ENCODE measurements around the gene SLC22A31. TPM values are rescaled to one million over a fixed set of nuclear protein-coding genes. Genes with fewer than 3 reads are reported as not detected.

The SLC22A31 gene
- total RNA-seq, 1 donor from 2014 or later, result not detected

DNA sequence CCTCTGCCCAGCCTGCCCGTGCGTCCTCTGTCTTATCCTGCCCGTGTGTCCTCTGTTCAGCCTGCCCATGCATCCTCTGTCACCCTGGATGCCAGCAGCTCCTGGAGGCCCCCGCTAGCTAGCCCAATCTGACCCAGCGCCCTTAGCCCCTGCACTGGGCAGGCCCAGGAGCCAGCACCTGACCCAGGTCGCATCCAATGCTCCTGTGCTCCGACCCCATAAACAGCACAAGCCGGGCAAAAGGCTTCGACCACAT, 15.7 kb downstream of the SLC22A31 start:
- no peak for ATAC-seq (ENCODE audit: low read depth)
- H3K4me3 Mint-ChIP-seq, result no peak overlapping the region
- CTCF ChIA-PET, result no interaction called here

DNA sequence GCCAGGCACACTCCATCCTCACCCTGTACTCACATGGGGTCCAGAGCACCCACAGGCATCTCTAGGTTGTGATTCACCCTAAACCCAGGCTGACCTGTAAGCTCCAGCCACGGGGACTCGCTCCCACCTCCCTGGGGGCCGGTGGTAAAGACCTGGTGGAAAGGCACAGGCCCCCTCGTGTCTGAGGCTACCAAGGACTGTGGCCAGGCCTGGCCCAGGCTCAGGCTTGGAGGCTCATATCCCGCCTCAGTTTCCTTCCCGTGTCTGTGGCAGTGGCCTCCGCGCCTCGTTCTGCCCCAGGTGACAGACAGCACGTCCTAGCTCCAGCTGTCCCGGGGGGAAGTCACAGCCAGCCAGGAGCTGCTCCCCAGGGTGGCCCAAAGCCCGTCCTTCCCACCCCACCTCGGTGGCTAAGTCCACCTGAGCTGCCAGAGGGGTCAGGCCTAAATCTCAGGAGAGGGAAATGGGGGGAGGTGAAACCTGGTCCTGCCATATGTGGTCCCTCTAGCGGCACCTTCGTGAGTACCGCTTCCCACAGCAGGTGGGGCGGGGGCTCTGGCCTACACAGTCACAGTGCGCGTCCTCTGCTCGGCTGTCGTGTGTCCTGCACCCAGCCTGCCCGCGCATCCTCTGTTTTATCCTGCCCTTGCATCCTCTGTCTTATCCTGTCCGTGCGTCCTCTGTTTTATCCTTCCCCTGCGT, 16.2 kb downstream of the SLC22A31 start:
- no peak overlapping the region for H3K27ac Mint-ChIP-seq
- ChIA-PET CTCF (no interaction called here), POLR2A (no interaction called here)
- intact Hi-C loops (cut with micrococcal nuclease), result no loop called here
- DNase-seq (no peak), ATAC-seq (ENCODE audit: low read depth) (no peak)
- peaks cover 1% of the 10 kb centered on the region for H3K27me3 Mint-ChIP-seq
- no peaks in the 10 kb centered on the region for H3K9me3 Mint-ChIP-seq
- no peak for TF ChIP-seq CTCF (IDR thresholded peaks at IDR 0.05)
- H3K4me3 Mint-ChIP-seq, result no peak overlapping the region
- H3K4me1 Mint-ChIP-seq, result no peaks in the 10 kb centered on the region
- H3K36me3 Mint-ChIP-seq (ENCODE audit: low read depth), result no peaks in the 10 kb centered on the region

More for the DNA sequence above, 15.7 kb downstream of the SLC22A31 start:
- H3K36me3 Mint-ChIP-seq (ENCODE audit: low read depth), result no peaks in the 10 kb centered on the region
- H3K9me3 Mint-ChIP-seq, result no peaks in the 10 kb centered on the region
- peaks cover 1% of the 10 kb centered on the region for H3K27me3 Mint-ChIP-seq
- POLR2A ChIA-PET, result no interaction called here
- TF ChIP-seq CTCF (IDR thresholded peaks at IDR 0.05), result no peak
- no peaks in the 10 kb centered on the region for H3K4me1 Mint-ChIP-seq
- DNase-seq, result no peak
- no peak overlapping the region for H3K27ac Mint-ChIP-seq
- intact Hi-C loops (cut with micrococcal nuclease), result no loop called here

- H3K4me1 Mint-ChIP-seq, result no peaks in the 10 kb centered on the region
- H3K9me3 Mint-ChIP-seq, result no peaks in the 10 kb centered on the region
- no peak overlapping the region for H3K4me3 Mint-ChIP-seq
- CTCF ChIA-PET, result no interaction called here
- H3K27ac Mint-ChIP-seq, result no peak overlapping the region
- no peaks in the 10 kb centered on the region for H3K36me3 Mint-ChIP-seq (ENCODE audit: low read depth)
- intact Hi-C loops (cut with micrococcal nuclease), result no loop called here
- no peak for TF ChIP-seq CTCF (IDR thresholded peaks at IDR 0.05)
- POLR2A ChIA-PET, result no interaction called here
- DNase-seq (no peak), ATAC-seq (ENCODE audit: low read depth) (no peak)
- peaks cover 1% of the 10 kb centered on the region for H3K27me3 Mint-ChIP-seq
These were observed 16.9 kb downstream of the SLC22A31 start for GRCh38 chr16:89183463-89183862.

GRCh38 chr16:89179656-89180315, 20.6 kb downstream of the SLC22A31 start:
- POLR2A ChIA-PET, result interaction anchor here (1.2 kb wide), 1 partner anchor 385 kb away, joined by 4 read pairs; no protein-coding TSS in a partner anchor
- Mint-ChIP-seq H3K4me1 (no peaks in the 10 kb centered on the region), H3K4me3 (no peak overlapping the region), H3K9me3 (no peaks in the 10 kb centered on the region), H3K36me3 (ENCODE audit: low read depth) (no peaks in the 10 kb centered on the region), H3K27ac (no peak overlapping the region), H3K27me3 (peaks cover 1% of the 10 kb centered on the region)
- TF ChIP-seq CTCF (IDR thresholded peaks at IDR 0.05), result no peak
- DNase-seq (no peak), ATAC-seq (ENCODE audit: low read depth) (no peak)
- intact Hi-C loops (cut with micrococcal nuclease), result loop anchor here (10.0 kb wide), 1 partner anchor 725 kb away; the partner anchor contains the start of gene ZFPM1
- CTCF ChIA-PET, result no interaction called here

GRCh38 chr16:89179148-89179484, 21.2 kb downstream of the SLC22A31 start:
- TF ChIP-seq CTCF (IDR thresholded peaks at IDR 0.05), result no peak
- Mint-ChIP-seq H3K36me3 (ENCODE audit: low read depth) (no peaks in the 10 kb centered on the region), H3K27me3 (peaks cover 1% of the 10 kb centered on the region), H3K27ac (no peak overlapping the region), H3K9me3 (no peaks in the 10 kb centered on the region), H3K4me1 (no peaks in the 10 kb centered on the region), H3K4me3 (no peak overlapping the region)
- intact Hi-C loops (cut with micrococcal nuclease), result loop anchor here (10.0 kb wide), 1 partner anchor 724 kb away; the partner anchor contains the start of gene ZFPM1
- ChIA-PET POLR2A (interaction anchor here (1.2 kb wide), 1 partner anchor 384 kb away, joined by 4 read pairs; no protein-coding TSS in a partner anchor), CTCF (no interaction called here)
- ATAC-seq (ENCODE audit: low read depth) (no peak), DNase-seq (no peak)

Measured in activated B cell treated with CpG ODN at 0.5 μM for 24 hours (primary cell).